ENCODE data around the gene CUBN. TPM values are rescaled to one million over a fixed set of nuclear protein-coding genes. Genes with fewer than 3 reads are reported as not detected.
A peak's percentile ranks its signal among the peaks of the same experiment; 100 is the strongest.

The CUBN gene
- total and polyA plus RNA-seq, 9 of the 15 experiments (the other 6 are each of a cell fraction or from before 2014, with no cell fraction given): 0.04 to 0.33 (median 0.09) TPM

GRCh38 chr10:17001297-17001744 lies 128.3 kb downstream of the CUBN start:
- Histone ChIP-seq H3K36me3 (ENCODE audit: control insufficient read depth, insufficient read depth, low read length) (no peaks in the 10 kb centered on the region), H3K4me2 (ENCODE audit: insufficient read depth, low read length) (no peak overlapping the region), H2AFZ (ENCODE audit: low read depth, low read length) (no peak overlapping the region), H4K20me1 (replicated peaks; ENCODE audit: control insufficient read depth, insufficient read depth, low read length) (no peaks in the 10 kb centered on the region), H3K9ac (ENCODE audit: insufficient read depth in 1 of 2, low read depth in 2 of 2, low read length in 2 of 2) (no peak overlapping the region), H3K4me1 (replicated peaks in 1 of 2; ENCODE audit: control insufficient read depth in 2 of 2, insufficient read depth in 2 of 2, low read length in 2 of 2) (peaks cover 0 to 10% of the 10 kb centered on the region in 2 experiments; a peak in 3 of 5 replicates), H3K27me3 (ENCODE audit: control insufficient read depth in 2 of 2, insufficient read depth in 2 of 2, low read length in 2 of 2) (0 out of 5 replicates have a peak, but pooled peaks cover 0 to 5% of the 10 kb centered on the region in 2 experiments), H3K9me1 (ENCODE audit: control insufficient read depth, insufficient read depth, low read length) (no peaks in the 10 kb centered on the region), H3K9me3 (replicated peaks; ENCODE audit: control insufficient read depth, insufficient read depth, low read depth, low read length) (no peaks in the 10 kb centered on the region), H3K4me3 (no peak overlapping the region), H3K27ac (ENCODE audit: extremely low read depth, low read depth, low read length) (no peak overlapping the region), H3K79me2 (ENCODE audit: control insufficient read depth, insufficient read depth, low read length) (no peaks in the 10 kb centered on the region)
- BruUV-seq (replicated peaks): no TSS peak
- intact Hi-C loops (cut with micrococcal nuclease): loop anchor here (5.0 kb wide), 1 partner anchor 49 kb away; no protein-coding TSS in a partner anchor
- WGBS (ENCODE audit: insufficient coverage, low coverage, missing lambda C conversion rate): 77% methylated on average over 9 of the region's 9 CpGs
- in situ Hi-C loops (cut with MboI): no loop called here
- ChIA-PET POLR2A (no interaction called here), CTCF (ENCODE audit: low intra/inter-chr PET ratio) (no interaction called here)
- ATAC-seq (no peak), FAIRE-seq (no peak), DNase-seq (ENCODE audit: extremely low read depth in 1 of 4, low spot score in 3 of 4) (no peak)
- TF ChIP-seq E2F4 (CRISPR knock-in tag; IDR thresholded peaks at IDR 0.05; ENCODE audit: low read depth) (no peak), HMGN3 (IDR thresholded peaks at IDR 0.05; ENCODE audit: borderline replicate concordance, extremely low read depth, insufficient read length, low read depth, low read length) (no peak), SMC3 (conservative IDR thresholded peaks at IDR 0.05; ENCODE audit: insufficient read depth, low read depth, low read length) (no peak), NFIC (IDR thresholded peaks at IDR 0.05) (0 out of 2 replicates have a peak, but pooled peaks have one; percentile 5), CBX3 (IDR thresholded peaks at IDR 0.05; ENCODE audit: borderline replicate concordance in 1 of 2, low read length in 2 of 2) (peak in 1 of 2 experiments; percentile 60; a peak in 1 of 3 replicates), NFYB (IDR thresholded peaks at IDR 0.05; ENCODE audit: extremely low read depth, insufficient read length) (peak; percentile 82), ZNF586 (CRISPR knock-in tag; conservative IDR thresholded peaks at IDR 0.05) (no peak), ZNF445 (CRISPR knock-in tag; IDR thresholded peaks at IDR 0.05; ENCODE audit: low read depth) (no peak), CHAMP1 (IDR thresholded peaks at IDR 0.05) (peak; percentile 69; the same call in 1 of the 2 replicates), ZNF584 (CRISPR knock-in tag; IDR thresholded peaks at IDR 0.05; ENCODE audit: low read depth) (no peak)
- TF ChIP-seq, protein P1, sequence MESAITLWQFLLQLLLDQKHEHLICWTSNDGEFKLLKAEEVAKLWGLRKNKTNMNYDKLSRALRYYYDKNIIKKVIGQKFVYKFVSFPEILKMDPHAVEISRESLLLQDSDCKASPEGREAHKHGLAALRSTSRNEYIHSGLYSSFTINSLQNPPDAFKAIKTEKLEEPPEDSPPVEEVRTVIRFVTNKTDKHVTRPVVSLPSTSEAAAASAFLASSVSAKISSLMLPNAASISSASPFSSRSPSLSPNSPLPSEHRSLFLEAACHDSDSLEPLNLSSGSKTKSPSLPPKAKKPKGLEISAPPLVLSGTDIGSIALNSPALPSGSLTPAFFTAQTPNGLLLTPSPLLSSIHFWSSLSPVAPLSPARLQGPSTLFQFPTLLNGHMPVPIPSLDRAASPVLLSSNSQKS (CRISPR knock-in tag; IDR thresholded peaks at IDR 0.05): no peak
- TF ChIP-seq, protein P2, sequence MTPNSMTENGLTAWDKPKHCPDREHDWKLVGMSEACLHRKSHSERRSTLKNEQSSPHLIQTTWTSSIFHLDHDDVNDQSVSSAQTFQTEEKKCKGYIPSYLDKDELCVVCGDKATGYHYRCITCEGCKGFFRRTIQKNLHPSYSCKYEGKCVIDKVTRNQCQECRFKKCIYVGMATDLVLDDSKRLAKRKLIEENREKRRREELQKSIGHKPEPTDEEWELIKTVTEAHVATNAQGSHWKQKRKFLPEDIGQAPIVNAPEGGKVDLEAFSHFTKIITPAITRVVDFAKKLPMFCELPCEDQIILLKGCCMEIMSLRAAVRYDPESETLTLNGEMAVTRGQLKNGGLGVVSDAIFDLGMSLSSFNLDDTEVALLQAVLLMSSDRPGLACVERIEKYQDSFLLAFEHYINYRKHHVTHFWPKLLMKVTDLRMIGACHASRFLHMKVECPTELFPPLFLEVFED (CRISPR knock-in tag; conservative IDR thresholded peaks at IDR 0.05): no peak
- TF ChIP-seq, protein P3, sequence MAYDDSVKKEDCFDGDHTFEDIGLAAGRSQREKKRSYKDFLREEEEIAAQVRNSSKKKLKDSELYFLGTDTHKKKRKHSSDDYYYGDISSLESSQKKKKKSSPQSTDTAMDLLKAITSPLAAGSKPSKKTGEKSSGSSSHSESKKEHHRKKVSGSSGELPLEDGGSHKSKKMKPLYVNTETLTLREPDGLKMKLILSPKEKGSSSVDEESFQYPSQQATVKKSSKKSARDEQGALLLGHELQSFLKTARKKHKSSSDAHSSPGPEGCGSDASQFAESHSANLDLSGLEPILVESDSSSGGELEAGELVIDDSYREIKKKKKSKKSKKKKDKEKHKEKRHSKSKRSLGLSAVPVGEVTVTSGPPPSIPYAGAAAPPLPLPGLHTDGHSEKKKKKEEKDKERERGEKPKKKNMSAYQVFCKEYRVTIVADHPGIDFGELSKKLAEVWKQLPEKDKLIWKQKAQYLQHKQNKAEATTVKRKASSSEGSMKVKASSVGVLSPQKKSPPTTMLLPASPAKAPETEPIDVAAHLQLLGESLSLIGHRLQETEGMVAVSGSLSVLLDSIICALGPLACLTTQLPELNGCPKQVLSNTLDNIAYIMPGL (CRISPR knock-in tag; IDR thresholded peaks at IDR 0.05): no peak

Measured in K562 (cell line).